AG04449 (cell line): Measurements from ENCODE around the gene LGR4.

Source experiments
- CTCF ChIA-PET: fragments of 350-600 bp; formaldehyde crosslinking; extraction: SDS; loops from one replicate; lab custom pipeline; 2021; ENCODE audit warnings: antibody characterized with exemption; lab: Yijun Ruan, JAX
- POLR2A ChIA-PET: fragments of 400-600, 350-600 bp; formaldehyde crosslinking; extraction: SDS; loops from one replicate; lab custom pipeline; 2020; ENCODE audit warnings: antibody characterized with exemption, inconsistent platforms; lab: Yijun Ruan, JAX
- DNase-seq: peaks from one replicate; pipeline ENCODE4 v3.0.0-alpha.2; 2010; ENCODE audit warnings: low read depth, low spot score
- H3K4me3 ChIP-seq: 2 replicates; pipeline ENCODE4 v1.5.1; 2011; ENCODE audit warnings: low read depth, mild to moderate bottlenecking, control low read depth, low read length
- TF ChIP-seq, protein P1 (sequence below): IDR thresholded peaks from one replicate; pipeline ENCODE4 v1.5.1; 2011; ENCODE audit warnings: mild to moderate bottlenecking, moderate library complexity, low read length, control low read depth, inconsistent platforms; ENCODE audit not compliant: insufficient read depth; ENCODE audit errors: missing control alignments

LGR4 gene

DNA sequence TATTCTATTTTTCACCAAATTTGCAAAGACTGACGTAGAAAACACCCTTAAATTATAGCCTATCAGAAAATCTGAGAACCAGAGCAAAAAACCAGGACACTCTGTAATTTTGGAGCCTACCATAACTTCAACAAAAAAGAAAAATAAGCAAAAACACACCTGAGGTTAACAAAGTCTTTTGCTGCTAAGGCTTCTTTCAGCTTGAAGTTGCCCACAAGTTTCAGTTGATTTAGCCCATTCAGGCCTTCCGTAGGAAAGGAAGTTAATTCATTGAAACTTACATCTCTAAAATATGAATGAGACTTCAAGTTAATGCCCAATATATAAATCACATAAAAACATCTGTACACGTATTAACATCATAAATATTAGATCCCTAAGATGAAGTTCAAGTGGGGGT lies 99.2 kb downstream of the LGR4 start:
- DNase-seq, result no peak
- TF ChIP-seq, protein P1, sequence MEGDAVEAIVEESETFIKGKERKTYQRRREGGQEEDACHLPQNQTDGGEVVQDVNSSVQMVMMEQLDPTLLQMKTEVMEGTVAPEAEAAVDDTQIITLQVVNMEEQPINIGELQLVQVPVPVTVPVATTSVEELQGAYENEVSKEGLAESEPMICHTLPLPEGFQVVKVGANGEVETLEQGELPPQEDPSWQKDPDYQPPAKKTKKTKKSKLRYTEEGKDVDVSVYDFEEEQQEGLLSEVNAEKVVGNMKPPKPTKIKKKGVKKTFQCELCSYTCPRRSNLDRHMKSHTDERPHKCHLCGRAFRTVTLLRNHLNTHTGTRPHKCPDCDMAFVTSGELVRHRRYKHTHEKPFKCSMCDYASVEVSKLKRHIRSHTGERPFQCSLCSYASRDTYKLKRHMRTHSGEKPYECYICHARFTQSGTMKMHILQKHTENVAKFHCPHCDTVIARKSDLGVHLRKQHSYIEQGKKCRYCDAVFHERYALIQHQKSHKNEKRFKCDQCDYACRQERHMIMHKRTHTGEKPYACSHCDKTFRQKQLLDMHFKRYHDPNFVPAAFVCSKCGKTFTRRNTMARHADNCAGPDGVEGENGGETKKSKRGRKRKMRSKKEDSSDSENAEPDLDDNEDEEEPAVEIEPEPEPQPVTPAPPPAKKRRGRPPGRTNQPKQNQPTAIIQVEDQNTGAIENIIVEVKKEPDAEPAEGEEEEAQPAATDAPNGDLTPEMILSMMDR, result no peak
- ChIA-PET CTCF (interaction anchor here (1.3 to 1.5 kb wide), 3 partner anchors 77 to 190 kb away, joined by 3 to 5 read pairs (median 4); no protein-coding TSS in a partner anchor), POLR2A (no interaction called here)
- H3K4me3 ChIP-seq, result no peak overlapping the region

DNA sequence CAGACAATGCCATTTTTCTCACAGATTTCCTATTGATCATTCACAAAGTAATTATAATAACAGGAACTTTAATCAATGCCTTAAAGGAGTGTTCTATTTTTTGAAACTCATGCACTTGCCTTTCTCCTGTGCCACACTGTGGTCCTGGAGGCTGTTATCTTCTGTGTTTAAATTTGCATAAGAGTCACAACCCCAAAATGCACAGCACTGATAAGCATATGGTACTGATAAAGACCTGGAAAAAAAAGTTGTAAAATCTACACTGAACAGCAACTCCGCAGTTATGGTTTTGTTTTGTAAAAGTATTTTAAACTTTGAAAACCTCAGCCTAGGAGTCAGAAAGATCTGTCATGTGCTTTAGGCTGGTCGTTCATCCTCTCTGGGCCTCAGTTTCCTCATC lies 100.4 kb downstream of the LGR4 start:
- no peak for DNase-seq
- ChIA-PET POLR2A (no interaction called here), CTCF (interaction anchor here (1.0 kb wide), 1 partner anchor 13 kb away, joined by 3 read pairs; no protein-coding TSS in a partner anchor)
- H3K4me3 ChIP-seq, result no peak overlapping the region
- TF ChIP-seq, protein P1, result no peak

DNA sequence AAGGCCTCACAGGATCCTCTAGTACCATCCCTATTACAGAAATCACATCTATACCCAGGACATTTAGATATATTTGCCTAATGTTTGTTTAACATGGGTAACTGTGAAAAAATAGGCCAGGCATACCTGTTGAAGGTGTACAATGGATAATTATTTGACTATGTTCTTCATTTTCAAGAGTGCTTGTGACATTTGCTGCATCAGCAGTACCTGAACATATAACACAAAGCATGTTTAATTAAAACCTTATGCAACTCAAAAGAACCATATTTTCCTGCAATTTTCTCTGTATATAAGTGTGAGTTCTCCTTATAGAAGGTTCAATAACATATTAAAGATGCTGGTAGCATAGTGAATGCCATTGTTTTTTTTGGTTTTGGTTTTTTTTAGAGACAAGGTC lies 101.1 kb downstream of the LGR4 start:
- no peak overlapping the region for H3K4me3 ChIP-seq
- ChIA-PET POLR2A (no interaction called here), CTCF (interaction anchor here (1.7 kb wide), 1 partner anchor 188 kb away, joined by 5 read pairs; no protein-coding TSS in a partner anchor)
- DNase-seq, result no peak
- TF ChIP-seq, protein P1, result no peak

DNA sequence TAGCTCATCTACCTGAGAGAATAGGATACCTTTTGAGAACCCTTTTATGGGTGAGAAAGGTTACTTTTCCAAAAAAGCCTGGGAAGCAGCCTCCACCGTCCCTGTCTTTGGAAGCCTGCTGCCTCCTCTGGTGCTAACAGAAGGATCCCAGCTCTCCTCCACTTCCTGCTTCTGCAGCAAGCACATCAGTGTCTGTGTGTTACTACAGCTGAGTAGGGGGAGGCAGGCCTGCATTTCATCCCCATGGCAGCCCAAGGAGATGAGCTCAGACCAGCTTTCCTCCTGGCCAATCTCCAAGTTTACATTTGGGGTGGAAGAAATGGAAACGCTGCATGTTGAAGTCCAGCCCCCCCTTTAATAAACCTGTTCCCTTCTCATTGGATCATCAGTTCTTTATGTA lies 102.2 kb downstream of the LGR4 start:
- no peak for DNase-seq
- TF ChIP-seq, protein P1, result no peak
- ChIA-PET POLR2A (no interaction called here), CTCF (interaction anchor here (0.6 to 1.8 kb wide), 5 partner anchors 11 to 186 kb away, joined by 3 to 7 read pairs (median 4); no protein-coding TSS in a partner anchor)
- H3K4me3 ChIP-seq, result no peak overlapping the region

DNA sequence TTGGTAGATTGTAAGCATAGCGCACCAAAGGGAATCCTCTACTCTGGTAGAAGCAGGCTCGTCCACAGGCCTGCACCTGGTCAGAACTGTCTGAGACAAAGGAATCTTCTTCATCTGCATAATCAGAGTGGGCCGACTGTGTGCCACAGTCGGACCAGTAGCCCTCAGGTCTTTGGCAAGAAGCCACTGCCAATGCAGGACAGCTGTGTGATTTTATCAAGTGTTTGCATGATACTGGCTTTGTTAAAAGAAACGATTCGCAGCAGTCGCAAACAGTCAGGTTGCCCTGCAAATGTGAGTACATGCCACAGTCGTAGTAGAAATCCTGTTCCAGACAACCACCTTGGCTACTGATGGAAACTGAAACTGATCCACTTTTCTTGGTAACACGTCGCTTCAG lies 104.7 kb downstream of the LGR4 start:
- ChIA-PET CTCF (interaction anchor here (1.6 to 2.0 kb wide), 2 partner anchors 12 to 185 kb away, joined by 3 to 5 read pairs; no protein-coding TSS in a partner anchor), POLR2A (no interaction called here)
- TF ChIP-seq, protein P1, result no peak
- DNase-seq, result no peak
- no peak overlapping the region for H3K4me3 ChIP-seq

DNA sequence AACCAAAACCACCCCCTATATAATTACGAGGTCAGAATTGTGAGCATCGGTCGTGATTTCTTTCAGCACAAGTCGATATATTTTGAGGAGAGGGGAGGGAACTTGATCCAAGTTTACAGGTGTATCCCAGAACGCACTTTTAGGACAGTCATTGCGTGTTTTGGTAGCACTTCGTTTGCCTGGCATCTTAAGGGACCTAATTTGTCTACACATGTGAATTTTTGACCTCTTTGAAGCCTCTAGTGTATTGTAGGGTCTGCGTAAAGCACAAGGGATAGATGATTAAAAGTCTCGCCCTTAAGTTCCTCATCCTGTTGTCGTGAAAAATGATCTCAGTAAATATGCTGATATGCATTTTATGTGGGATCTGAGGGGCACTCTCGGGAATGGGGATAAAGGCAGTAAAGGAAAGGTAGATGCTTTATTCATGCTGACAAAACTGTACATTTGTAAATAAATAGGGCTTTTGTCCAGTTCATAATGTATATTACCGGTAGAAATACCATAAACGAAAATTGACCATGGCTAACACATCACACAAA lies 108.9 kb downstream of the LGR4 start:
- H3K4me3 ChIP-seq, result peak overlapping the region; percentile 76
- TF ChIP-seq, protein P1, result no peak
- ChIA-PET POLR2A (no interaction called here), CTCF (interaction anchor here (2.1 kb wide), 1 partner anchor 67 kb away, joined by 6 read pairs; no protein-coding TSS in a partner anchor)
- DNase-seq, result no peak
